Testis (tissue), 2 donors: ENCODE results near the gene SLC6A6.

ENCODE experiments used
- POLR2A ChIP-seq: fragments of 450-650 bp; IDR thresholded peaks from one replicate; pipeline ENCODE4 v1.6.1; 2017; ENCODE audit warnings: antibody characterized with exemption, mild to moderate bottlenecking, moderate library complexity
- TF ChIP-seq, protein P1 (sequence below), 3 experiments: fragments of 450-650 bp in 2 of 3; fragments of 200-600 bp in 1 of 3; sonication (generic) in 1 of 3; IDR thresholded peaks; one replicate each; pipeline ENCODE4 v1.5.1; 2016 to 2019; ENCODE audit warnings: antibody characterized with exemption in 3 of 3, mild to moderate bottlenecking in 2 of 3, moderate library complexity in 1 of 3

DNA sequence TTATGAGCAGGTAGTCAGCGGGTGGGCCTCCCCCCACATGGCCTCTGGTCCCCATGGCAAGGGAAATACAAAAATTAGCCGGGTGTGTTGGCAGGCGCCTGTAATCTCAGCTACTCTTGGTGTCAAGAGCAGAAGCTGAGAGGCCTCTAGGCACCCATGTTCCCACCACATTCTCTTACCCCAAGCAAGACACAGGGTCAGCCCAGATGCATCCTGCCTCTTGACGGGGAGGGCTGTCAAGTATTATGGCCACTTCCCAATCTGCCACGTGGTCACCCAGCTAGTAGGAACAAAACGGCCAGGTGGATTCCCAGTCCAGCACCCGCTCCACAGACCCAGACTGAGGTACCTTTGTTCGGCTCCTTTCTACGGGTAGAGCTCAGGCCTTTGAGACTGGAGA, 16.2 kb upstream of the SLC6A6 start:
- TF ChIP-seq, protein P1, sequence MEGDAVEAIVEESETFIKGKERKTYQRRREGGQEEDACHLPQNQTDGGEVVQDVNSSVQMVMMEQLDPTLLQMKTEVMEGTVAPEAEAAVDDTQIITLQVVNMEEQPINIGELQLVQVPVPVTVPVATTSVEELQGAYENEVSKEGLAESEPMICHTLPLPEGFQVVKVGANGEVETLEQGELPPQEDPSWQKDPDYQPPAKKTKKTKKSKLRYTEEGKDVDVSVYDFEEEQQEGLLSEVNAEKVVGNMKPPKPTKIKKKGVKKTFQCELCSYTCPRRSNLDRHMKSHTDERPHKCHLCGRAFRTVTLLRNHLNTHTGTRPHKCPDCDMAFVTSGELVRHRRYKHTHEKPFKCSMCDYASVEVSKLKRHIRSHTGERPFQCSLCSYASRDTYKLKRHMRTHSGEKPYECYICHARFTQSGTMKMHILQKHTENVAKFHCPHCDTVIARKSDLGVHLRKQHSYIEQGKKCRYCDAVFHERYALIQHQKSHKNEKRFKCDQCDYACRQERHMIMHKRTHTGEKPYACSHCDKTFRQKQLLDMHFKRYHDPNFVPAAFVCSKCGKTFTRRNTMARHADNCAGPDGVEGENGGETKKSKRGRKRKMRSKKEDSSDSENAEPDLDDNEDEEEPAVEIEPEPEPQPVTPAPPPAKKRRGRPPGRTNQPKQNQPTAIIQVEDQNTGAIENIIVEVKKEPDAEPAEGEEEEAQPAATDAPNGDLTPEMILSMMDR (IDR thresholded peaks at IDR 0.05): no peak
- TF ChIP-seq POLR2A: no peak
